NK-92 treated with Interleukin-12 subunit alpha and Interleukin-12 subunit beta, amount 100 ng/mL, for 24 hours (cell line): ENCODE results near the gene ALG11.

Source experiments
- DNase-seq: peaks from one replicate; lab custom pipeline; 2025; lab: John Stamatoyannopoulos, UW

ALG11 gene

GRCh38 chr13:51997641-51998330 lies 14.4 kb upstream of the ALG11 start:
- no peak for DNase-seq

GRCh38 chr13:51998723-51999509 lies 13.3 kb upstream of the ALG11 start:
- no peak for DNase-seq

- no peak for DNase-seq
Measured at GRCh38 chr13:51999510-51999911, 12.7 kb upstream of the ALG11 start.

- DNase-seq: no peak
Measured at GRCh38 chr13:51999921-52000320, 12.3 kb upstream of the ALG11 start.

DNA sequence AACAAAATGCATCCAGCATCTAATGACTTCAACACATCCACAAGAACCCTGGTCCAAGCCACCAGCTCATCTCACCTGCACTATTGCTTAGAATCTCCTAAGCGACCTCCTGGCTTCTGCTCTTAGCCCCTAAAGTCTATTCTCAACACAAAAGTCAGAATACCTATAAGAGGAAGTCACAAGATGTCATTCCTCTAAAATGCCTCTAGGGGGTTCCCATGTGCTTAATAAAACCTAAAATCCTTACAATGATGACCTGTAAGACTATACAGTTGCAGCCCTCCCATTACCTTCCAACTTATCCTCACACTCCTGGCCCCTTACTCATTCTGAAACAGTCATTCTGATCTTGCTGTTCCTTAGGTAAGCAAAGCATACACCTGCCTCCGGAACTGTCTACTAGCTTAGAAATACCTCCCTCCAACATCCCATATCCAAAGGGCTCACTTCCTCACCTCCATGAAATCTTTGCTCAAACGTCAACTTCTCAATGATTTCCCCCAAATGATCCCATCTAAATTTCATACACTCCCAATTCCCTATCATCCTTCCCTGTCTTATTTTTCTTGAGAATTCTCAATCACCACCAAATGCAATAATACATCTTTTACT lies 11.0 kb upstream of the ALG11 start:
- no peak for DNase-seq

DNA sequence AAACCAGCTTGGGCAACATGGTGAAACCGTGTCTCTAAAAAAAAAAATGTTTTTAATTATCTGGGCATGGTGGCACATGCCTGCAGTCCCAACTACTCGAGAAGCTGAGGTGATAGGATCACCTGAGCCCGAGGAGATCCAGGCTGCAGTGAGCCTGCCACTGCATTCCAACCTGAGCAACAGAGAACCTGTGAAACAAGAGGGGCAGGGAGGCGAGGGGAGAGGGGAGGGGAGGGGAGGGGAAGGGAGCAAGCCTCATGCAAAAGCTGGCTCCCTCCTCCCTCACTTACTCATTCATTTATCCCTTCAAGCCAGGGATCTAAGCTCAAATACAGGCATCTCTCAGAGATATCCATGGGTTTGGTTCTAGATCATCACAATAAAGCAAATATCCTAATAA lies 9.8 kb upstream of the ALG11 start:
- DNase-seq: no peak

DNA sequence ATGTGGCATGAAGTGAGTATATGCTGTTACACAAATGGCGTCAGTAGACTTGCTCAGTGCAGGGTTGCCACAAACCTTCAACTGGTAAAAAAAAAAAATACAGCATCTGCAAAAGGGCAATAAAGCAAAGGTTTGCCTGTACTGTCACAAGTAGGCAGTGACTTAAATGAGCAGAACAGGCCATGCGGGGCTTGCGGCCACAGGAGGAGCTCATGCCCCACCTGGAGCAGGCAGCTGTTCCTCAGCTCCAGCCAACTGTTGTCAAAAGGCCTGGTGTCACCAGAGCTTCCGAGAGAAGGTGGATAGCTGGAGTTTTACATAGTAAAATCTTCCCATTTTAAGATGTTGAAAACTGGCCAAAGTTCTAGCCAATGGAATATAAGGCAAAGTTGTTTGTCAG lies 8.7 kb upstream of the ALG11 start:
- DNase-seq: no peak

DNA sequence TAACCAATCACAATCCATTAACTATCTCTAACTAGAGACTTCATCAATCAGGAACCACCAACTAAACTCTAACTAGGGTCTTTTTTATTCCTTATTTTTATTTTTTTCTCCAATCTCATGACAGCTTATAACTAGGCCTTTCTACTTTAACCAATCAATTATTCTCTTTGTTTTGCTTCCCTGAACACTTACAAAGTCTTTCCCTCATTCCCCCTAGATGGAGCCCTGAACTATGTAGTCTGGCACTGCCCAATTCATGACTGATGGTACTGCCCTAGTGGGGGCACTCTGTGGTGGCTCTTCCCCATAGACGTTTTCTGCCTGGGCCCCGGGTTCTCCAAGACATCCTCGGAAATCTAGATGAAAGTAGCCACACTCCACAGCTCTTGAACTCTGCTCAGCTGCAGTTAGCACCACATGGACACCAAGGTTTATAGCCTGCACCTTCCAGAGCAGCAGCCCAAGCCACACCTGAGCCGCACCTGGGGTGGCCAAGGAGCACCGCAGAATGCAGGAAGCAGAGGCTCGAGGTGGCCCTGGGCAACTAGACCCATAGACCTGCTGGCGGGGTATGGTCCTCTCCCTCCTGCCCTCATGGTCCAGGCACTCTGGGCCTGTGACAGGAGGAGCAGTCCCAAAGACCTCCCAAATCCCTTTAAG lies 7.6 kb upstream of the ALG11 start:
- DNase-seq: no peak

DNA sequence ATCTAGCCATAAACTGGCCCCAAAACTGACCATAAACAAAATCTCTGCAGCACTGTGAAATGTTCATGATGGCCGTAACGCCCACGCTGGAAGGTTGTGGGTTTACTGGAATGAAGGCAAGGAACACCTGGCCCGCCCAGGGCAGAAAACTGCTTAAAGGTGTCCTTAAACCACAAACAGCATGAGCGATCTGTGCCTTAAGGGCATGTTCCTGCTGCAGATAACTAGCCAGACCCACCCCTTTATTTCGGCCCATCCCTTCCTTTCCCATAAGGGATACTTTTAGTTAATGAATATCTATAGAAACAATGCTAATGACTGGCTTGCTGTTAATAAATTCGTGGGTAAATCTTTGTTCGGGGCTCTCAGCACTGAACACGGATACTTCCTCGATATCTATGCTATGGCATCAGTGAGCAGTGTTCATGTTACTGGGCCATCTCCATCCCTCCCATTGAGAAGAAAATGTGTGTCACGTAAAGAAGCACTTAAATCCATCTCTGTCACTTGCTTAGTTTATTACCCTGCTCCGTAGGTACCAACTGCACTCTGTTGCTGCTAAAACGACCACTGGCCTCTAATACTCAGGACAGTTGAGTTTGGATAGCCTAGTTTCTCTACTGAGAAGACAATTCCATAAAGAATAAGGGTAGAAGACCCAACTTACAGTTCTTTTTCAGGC lies 6.2 kb upstream of the ALG11 start:
- DNase-seq: no peak

DNA sequence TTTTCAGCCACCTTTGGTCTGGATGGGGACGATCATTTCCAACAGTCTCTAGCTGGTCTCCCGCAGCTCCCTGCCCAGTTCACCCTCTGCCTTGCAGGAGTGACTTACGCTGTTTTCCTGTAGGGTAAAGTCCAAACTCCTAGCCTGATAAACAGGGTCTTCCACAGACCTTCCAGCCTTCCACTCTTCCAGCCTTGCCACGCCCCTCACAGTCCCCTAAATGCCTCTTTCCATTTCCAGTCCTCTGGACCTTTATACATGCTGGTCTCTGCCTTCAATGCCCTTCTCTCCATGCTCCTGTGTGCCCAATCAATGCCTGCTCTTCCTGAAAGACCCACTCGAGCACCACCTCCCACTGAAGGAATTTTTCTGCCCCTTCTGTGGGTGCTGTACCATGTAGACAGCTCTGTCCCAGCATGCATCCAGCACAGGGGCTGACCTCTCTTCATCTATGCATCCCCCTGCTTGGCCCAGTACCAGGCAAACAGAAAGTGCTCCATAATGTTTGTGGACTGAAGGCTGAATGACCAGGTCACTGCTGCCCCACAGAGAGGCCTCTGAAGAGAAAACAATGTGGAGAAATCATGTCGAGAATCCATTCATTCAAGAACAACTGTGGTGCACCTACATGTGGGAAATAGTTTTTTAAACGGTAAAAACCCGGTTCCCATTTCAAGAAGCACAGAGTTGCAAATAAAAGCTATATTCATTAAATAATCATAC lies 5.5 kb upstream of the ALG11 start:
- DNase-seq: no peak

DNA sequence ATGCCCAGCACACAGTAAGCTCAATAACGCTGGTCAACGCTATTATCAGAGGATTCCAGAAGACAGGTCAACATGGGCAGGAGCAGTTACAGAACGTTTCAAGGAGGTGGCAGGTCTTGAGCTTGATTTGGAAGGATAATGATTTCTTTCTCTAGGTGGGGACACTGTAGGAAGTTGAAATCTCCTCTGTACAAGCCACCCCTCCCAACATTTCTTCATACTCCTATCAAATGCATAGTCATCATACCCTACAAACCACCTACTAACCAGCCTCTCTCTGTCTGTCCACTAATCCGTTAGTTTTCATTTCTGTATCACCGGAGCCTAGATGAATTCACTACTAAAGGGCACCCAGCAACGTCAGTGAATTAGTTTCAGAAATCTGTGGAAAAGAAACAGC lies 2.3 kb upstream of the ALG11 start:
- no peak for DNase-seq

GRCh38 chr13:52010890-52011631 lies 1.1 kb upstream of the ALG11 start, which contains the start of gene ATP7B:
Gene ATP7B (minus strand): TSS chr13:52011450. CDS start chr13:52011337, 113 bp downstream.
- no peak for DNase-seq

- DNase-seq: no peak
Measured at GRCh38 chr13:52012512-52012836, 276 bp downstream of the ALG11 start.

DNA sequence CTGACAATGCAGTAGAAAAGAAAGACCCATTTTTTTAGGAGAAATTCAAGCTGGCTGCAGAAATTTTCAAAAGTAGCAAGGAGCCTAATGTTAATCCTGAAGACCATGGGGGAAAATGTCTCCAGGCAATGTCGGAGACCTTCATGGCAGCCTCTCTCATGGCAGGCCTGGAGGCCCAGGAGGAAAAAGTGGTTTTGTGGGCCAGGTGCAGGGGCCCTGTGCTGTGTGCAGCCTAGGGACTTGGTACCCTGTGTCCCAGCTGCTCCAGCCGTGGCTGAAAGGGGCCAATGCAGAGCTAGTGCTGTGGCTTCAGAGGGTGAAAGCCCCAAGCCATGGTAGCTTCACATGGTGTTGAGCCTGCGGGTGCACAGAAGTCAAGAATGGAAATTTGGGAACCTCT lies 4.1 kb downstream of the ALG11 start:
- no peak for DNase-seq

DNA sequence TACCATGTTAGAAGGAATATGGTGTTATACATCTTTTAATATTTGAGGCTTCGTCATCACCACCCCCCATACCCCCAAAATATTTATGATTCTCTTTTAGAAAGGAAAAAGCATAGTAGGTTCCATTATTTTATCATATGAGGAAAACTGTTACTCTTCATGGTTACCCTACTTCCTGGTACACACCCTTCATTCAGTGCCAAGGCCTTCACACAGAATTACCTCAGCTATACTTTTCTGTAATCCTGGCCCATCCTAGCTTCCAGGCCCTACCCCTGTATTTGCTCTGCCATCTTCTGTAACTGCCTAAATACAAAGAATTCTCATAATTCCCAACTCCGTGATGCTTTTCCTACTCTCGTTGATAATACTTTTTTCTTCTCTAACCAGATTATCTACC lies 8.0 kb downstream of the ALG11 start:
- no peak for DNase-seq

GRCh38 chr13:52022356-52022755 lies 10.2 kb downstream of the ALG11 start:
- no peak for DNase-seq

- DNase-seq: no peak
Measured at GRCh38 chr13:52024481-52024880, 12.3 kb downstream of the ALG11 start, which contains the start of gene UTP14C. Gene UTP14C (plus strand): TSS chr13:52024691. CDS start chr13:52028805, 4,114 bp downstream.

DNA sequence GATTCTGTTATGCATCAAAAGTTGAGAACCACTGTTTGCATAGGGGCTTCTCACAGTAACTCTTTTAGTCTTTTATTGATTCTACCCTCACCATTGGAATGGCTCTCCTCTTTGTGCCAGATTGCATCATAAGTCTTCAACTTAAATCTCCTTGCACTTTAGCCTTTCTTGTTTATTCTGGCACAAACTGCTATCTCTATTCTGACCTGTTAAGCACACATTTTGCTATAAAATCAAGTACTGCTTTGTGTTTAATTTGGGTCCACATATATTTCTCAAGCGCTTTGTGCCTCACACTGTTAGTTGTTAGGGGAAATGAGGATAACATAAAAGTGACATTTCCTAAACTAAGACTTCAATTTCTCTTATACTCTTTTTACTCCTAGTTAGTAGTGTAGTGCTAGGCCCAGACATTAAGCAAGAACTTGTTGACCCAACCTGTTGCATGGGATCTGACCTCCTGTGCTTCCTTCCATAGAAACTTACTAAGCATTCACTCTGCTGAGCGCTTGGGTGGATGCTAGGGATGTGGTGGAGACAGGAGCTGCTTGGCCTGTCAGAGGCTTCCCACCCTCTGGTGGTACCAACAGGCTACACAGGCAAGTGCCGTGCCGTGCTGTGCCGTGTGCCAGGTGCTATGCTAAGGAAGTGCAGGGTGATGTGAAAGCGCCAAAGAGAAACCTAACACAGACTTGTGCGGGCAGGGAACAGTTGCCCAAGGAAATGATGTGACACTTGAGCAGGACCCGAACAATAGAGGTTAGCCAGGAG lies 13.5 kb downstream of the ALG11 start:
- DNase-seq: no peak

- DNase-seq: no peak
Measured at GRCh38 chr13:52026246-52026626, 14.0 kb downstream of the ALG11 start.

DNA sequence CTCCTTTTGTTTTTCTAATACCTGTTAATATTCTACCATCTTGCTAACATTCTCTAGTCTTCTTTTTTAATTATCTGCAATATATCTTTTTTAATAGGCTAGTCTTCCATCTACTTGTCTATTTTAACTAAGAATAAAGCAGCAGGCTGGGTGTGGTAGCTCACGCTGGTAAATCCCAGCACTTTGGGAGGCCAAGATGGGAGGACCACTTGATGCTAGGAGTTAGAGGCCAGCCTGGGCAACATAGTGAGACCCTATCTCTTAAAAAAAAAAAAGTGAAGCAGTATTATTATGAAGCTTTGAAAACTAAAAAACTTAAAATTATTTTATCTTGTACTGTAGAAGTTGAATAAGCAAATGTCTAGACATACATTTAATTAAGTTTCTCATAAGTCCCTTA lies 15.6 kb downstream of the ALG11 start:
- no peak for DNase-seq
